T-cell (primary cell): ENCODE data around the gene C20orf173. TPM values are rescaled to one million over a fixed set of nuclear protein-coding genes. Genes with fewer than 3 reads are reported as not detected.

Experiments used
- ATAC-seq, 4 experiments: fragments of 200-7000 bp in 3 of 4; fragments of 150-1000 bp in 1 of 4; cut with Tn5 transposase; replicated peaks in 1 of 4; 1 replicate in 3 of 4; 2 replicates in 1 of 4; pipeline ENCODE4 v1.10.0; 2021; ENCODE audit warnings: moderate library complexity in 3 of 4, mild to moderate bottlenecking in 2 of 4, moderate number of reproducible peaks in 1 of 4
- CTCF ChIA-PET, 2 donors: fragments of 300-600 bp; sonication (Branson Sonifier 250); formaldehyde crosslinking; loops; one replicate each; lab custom pipeline; 2022; ENCODE audit warnings: antibody characterized with exemption in 2 of 2; lab: Charles Lee
- POLR2A ChIA-PET, 2 donors: fragments of 300-600 bp; sonication (Branson Sonifier 250); formaldehyde crosslinking; loops; one replicate each; lab custom pipeline; 2022; ENCODE audit warnings: antibody characterized with exemption in 2 of 2; lab: Charles Lee
- DNase-seq, 35 experiments: peaks; one replicate each; pipeline versions ENCODE4 v3.0.0 to v3.0.0-alpha.2; 2013 to 2023
- H3K27ac ChIP-seq: one replicate; pipeline ENCODE4 v1.5.1; 2013; ENCODE audit warnings: low read length
- H3K27me3 ChIP-seq, 2 experiments: replicated peaks in 1 of 2; 1 replicate in 1 of 2; 2 replicates in 1 of 2; pipeline versions ENCODE4 v1.6.1 to v1.7.0; 2013; ENCODE audit warnings: low read length in 1 of 2, mixed read lengths in 1 of 2; ENCODE audit not compliant: control insufficient read depth in 2 of 2, insufficient read depth in 2 of 2; ENCODE audit errors: extremely low read depth in 1 of 2
- H3K36me3 ChIP-seq, 2 donors: 1 replicate in 1 of 2; 2 replicates in 1 of 2; pipeline versions ENCODE4 v1.6.1 to v1.7.0; 2013; ENCODE audit warnings: low read length in 1 of 2; ENCODE audit not compliant: control insufficient read depth in 2 of 2, insufficient read depth in 1 of 2; ENCODE audit errors: extremely low read depth in 1 of 2
- H3K4me1 ChIP-seq, 2 experiments: 1 replicate in 1 of 2; 2 replicates in 1 of 2; pipeline versions ENCODE4 v1.6.1 to v1.7.0; 2013; ENCODE audit warnings: low read length in 2 of 2, mixed read lengths in 1 of 2; ENCODE audit not compliant: insufficient read depth in 2 of 2, control insufficient read depth in 1 of 2; ENCODE audit errors: extremely low read depth in 1 of 2
- H3K4me3 ChIP-seq, 2 donors: 1 replicate in 1 of 2; 2 replicates in 1 of 2; pipeline versions ENCODE4 v1.5.1 to v1.7.0; 2013; ENCODE audit warnings: mild to moderate bottlenecking in 2 of 2, low read length in 1 of 2, moderate library complexity in 1 of 2; ENCODE audit not compliant: control insufficient read depth in 1 of 2; ENCODE audit errors: extremely low read depth in 1 of 2
- H3K9me3 ChIP-seq: 2 replicates; pipeline ENCODE4 v1.7.0; 2013
- H3K27ac Mint-ChIP-seq, 2 donors: one replicate each; pipeline ENCODE4 v1.8.0; 2020 to 2021; ENCODE audit warnings: mild to moderate bottlenecking in 2 of 2, mixed read lengths in 2 of 2
- H3K27me3 Mint-ChIP-seq, 2 donors: one replicate each; pipeline ENCODE4 v1.8.0; 2021 to 2022; ENCODE audit warnings: mixed read lengths in 2 of 2
- H3K36me3 Mint-ChIP-seq: one replicate; pipeline ENCODE4 v1.8.0; 2021; ENCODE audit warnings: mixed read lengths
- H3K4me1 Mint-ChIP-seq, 3 donors: one replicate each; pipeline ENCODE4 v1.8.0; 2020 to 2022; ENCODE audit warnings: mixed read lengths in 3 of 3, mild to moderate bottlenecking in 1 of 3
- H3K4me3 Mint-ChIP-seq, 3 donors: one replicate each; pipeline ENCODE4 v1.8.0; 2020 to 2022; ENCODE audit warnings: mild to moderate bottlenecking in 3 of 3, mixed read lengths in 3 of 3, moderate library complexity in 3 of 3
- H3K9me3 Mint-ChIP-seq, 3 donors: one replicate each; pipeline ENCODE4 v1.8.0; 2020 to 2022; ENCODE audit warnings: mixed read lengths in 3 of 3
- WGBS: methylation state at CpG from one replicate; pipeline ENCODE4 v1.1.5; 2013; ENCODE audit warnings: missing lambda C conversion rate; ENCODE audit not compliant: insufficient coverage; 5-methylcytosine and 5-hydroxymethylcytosine counted together
- total RNA-seq, 35 experiments: library from RNA in 6 of 35; stranded (reverse) in 6 of 35; fragments of 120-200 nt in 1 of 35; gene quantifications; one replicate each; pipeline versions ENCODE4 v1.2.1 to v1.2.4 and lab custom pipeline; 2013 to 2026

C20orf173 gene
- total RNA-seq, 5 donors from 2014 or later (not counting 1 experiment from before 2014, with no cell fraction given) = not detected

- Histone ChIP-seq H3K27ac (peak overlapping the region; percentile 84), H3K36me3 (peaks cover 14 to 48% of the 10 kb centered on the region in 2 donors), H3K4me1 (peaks cover 17 to 50% of the 10 kb centered on the region in 2 experiments), H3K9me3 (no peaks in the 10 kb centered on the region), H3K27me3 (no peaks in the 10 kb centered on the region), H3K4me3 (peak overlapping the region; percentile 77 to 81)
- H3K4me1 Mint-ChIP-seq = peaks cover 63 to 76% (median 70%) of the 10 kb centered on the region in 3 donors
- ATAC-seq = no peak
- ChIA-PET CTCF (no interaction called here), POLR2A (interaction anchor here in 1 of 2 donors (0.5 to 0.7 kb wide), 3 partner anchors 23 to 1152 kb away, joined by 3 to 6 read pairs (median 4); no protein-coding TSS in a partner anchor)
- DNase-seq = no peak
- 100% methylated on average over 3 of the region's 6 CpGs for WGBS
- H3K27me3 Mint-ChIP-seq = no peaks in the 10 kb centered on the region
- H3K9me3 Mint-ChIP-seq = no peaks in the 10 kb centered on the region
- H3K27ac Mint-ChIP-seq = peak overlapping the region; percentile 99
- H3K4me3 Mint-ChIP-seq = peak overlapping the region; percentile 96 to 99 (median 96)
- H3K36me3 Mint-ChIP-seq = peaks cover 57% of the 10 kb centered on the region
Measured at GRCh38 chr20:35492352-35492751, 37.1 kb downstream of the C20orf173 start.

- Histone ChIP-seq H3K4me1 (peaks cover 17 to 53% of the 10 kb centered on the region in 2 experiments), H3K27ac (peak overlapping the region; percentile 84), H3K27me3 (no peaks in the 10 kb centered on the region), H3K9me3 (no peaks in the 10 kb centered on the region), H3K36me3 (peaks cover 13 to 45% of the 10 kb centered on the region in 2 donors), H3K4me3 (peak overlapping the region; percentile 77 to 81)
- 93% methylated on average over 3 of the region's 5 CpGs for WGBS
- H3K4me1 Mint-ChIP-seq = peaks cover 65 to 81% (median 72%) of the 10 kb centered on the region in 3 donors
- peak overlapping the region; percentile 96 to 99 (median 96) for H3K4me3 Mint-ChIP-seq
- H3K9me3 Mint-ChIP-seq = no peaks in the 10 kb centered on the region
- ATAC-seq = no peak
- DNase-seq = no peak
- H3K27ac Mint-ChIP-seq = peak overlapping the region; percentile 99
- H3K36me3 Mint-ChIP-seq = peaks cover 54% of the 10 kb centered on the region
- CTCF ChIA-PET = interaction anchor here in 1 of 2 donors (1.1 kb wide), 1 partner anchor 462 kb away, joined by 3 read pairs; the partner anchor contains the start of gene SCAND1
- no peaks in the 10 kb centered on the region for H3K27me3 Mint-ChIP-seq
- POLR2A ChIA-PET = interaction anchor here (0.5 to 1.3 kb wide), 6 partner anchors 11 to 1153 kb away, joined by 3 to 14 read pairs (median 4); partner anchors contain the start of gene RBM39 (in 1 of the 2)
Measured at GRCh38 chr20:35491823-35492222, 37.6 kb downstream of the C20orf173 start.

DNA sequence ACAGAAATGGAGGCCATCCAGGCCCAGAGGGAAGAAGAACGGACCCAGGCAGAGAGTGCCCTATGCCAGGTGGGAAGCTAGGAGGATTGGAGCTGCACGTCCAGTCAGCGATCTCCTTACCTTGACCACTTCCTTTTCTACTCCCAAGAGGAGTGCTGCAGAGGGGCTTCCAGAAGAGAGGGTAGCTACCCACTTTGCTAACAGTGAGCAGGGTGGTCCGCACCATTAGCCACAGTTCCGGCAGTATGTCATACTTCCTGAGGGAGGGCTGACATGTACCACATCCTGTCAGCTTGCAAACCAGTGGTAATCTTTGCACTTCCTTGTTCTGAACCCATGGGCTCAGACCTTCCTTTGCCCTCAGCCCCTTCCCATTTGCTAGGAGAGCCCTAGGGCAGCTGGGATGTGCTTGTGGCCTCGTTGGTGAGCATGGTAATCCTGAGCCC, 38.7 kb downstream of the C20orf173 start:
- ChIA-PET CTCF (interaction anchor here in 1 of 2 donors (0.6 to 1.1 kb wide), 8 partner anchors 29 to 463 kb away, joined by 3 to 4 read pairs (median 3); partner anchors contain the start of genes CEP250 and SCAND1), POLR2A (interaction anchor here (0.5 to 1.3 kb wide), 5 partner anchors 9 to 360 kb away, joined by 3 to 7 read pairs (median 4); partner anchors contain the start of genes CEP250 (in 1 of the 2) and RBM39 (in 1 of the 2))
- ATAC-seq (peak; percentile 99 to 100 (median 100)), DNase-seq (peak; percentile 37 to 81 (median 56))
- Histone ChIP-seq H3K4me3 (peak overlapping the region; percentile 77 to 81), H3K27ac (peak overlapping the region; percentile 84), H3K9me3 (no peaks in the 10 kb centered on the region), H3K27me3 (no peaks in the 10 kb centered on the region), H3K4me1 (peaks cover 17 to 54% of the 10 kb centered on the region in 2 experiments), H3K36me3 (peaks cover 9 to 37% of the 10 kb centered on the region in 2 donors)
- Mint-ChIP-seq H3K27ac (peak overlapping the region; percentile 99), H3K9me3 (no peaks in the 10 kb centered on the region), H3K36me3 (peaks cover 44% of the 10 kb centered on the region), H3K27me3 (no peaks in the 10 kb centered on the region), H3K4me1 (peaks cover 67 to 79% (median 74%) of the 10 kb centered on the region in 3 donors), H3K4me3 (peak overlapping the region; percentile 96 to 99 (median 96))
- WGBS = 0% methylated on average over 2 of the region's 6 CpGs

GRCh38 chr20:35489717-35490116, 39.7 kb downstream of the C20orf173 start:
- Histone ChIP-seq H3K4me3 (peak overlapping the region; percentile 77 to 81), H3K9me3 (no peaks in the 10 kb centered on the region), H3K36me3 (peaks cover 6 to 27% of the 10 kb centered on the region in 2 donors), H3K4me1 (peaks cover 17 to 61% of the 10 kb centered on the region in 2 experiments), H3K27me3 (no peaks in the 10 kb centered on the region), H3K27ac (no peak overlapping the region)
- Mint-ChIP-seq H3K36me3 (peaks cover 33% of the 10 kb centered on the region), H3K27me3 (no peaks in the 10 kb centered on the region), H3K4me3 (peak overlapping the region; percentile 96 to 99 (median 96)), H3K27ac (peak overlapping the region; percentile 64 to 74), H3K4me1 (peaks cover 59 to 68% (median 68%) of the 10 kb centered on the region in 3 donors), H3K9me3 (no peaks in the 10 kb centered on the region)
- WGBS = 43% methylated on average over 4 of the region's 5 CpGs
- POLR2A ChIA-PET = interaction anchor here in 1 of 2 donors (0.6 kb wide), 1 partner anchor 252 kb away, joined by 4 read pairs; the partner anchor contains the start of gene RBM39
- ATAC-seq (no peak), DNase-seq (peak in 7 of 35 experiments; percentile 5 to 24 (median 10))
- CTCF ChIA-PET = interaction anchor here in 1 of 2 donors (0.7 kb wide), 1 partner anchor 30 kb away, joined by 5 read pairs; no protein-coding TSS in a partner anchor

DNA sequence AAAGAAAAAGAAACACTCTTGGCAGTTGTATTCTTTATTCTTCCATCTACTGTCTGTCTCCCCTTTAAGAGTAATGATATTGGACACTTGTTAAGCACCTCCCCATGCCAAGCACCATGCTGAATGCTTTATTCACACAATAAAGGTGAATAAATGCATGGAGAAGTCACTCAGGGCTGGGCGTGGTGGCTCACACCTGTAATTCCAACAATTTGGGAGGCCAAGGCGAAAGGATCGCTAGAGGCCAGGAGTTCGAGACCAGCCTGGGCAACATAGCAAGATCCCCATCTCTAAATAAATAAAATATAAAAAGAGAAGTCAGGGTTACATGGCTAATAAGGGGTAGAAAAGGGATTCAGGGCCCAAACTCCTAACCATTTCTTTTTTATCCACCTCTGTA, 42.0 kb downstream of the C20orf173 start:
- ChIA-PET POLR2A (no interaction called here), CTCF (no interaction called here)
- H3K4me1 Mint-ChIP-seq = peaks cover 51 to 67% (median 55%) of the 10 kb centered on the region in 3 donors
- H3K27ac Mint-ChIP-seq = peak overlapping the region; percentile 31 to 51
- peaks cover 31% of the 10 kb centered on the region for H3K36me3 Mint-ChIP-seq
- WGBS = no CpG with 5 or more reads among the region's 4 CpGs
- H3K27me3 ChIP-seq = no peaks in the 10 kb centered on the region
- peaks cover 16 to 46% of the 10 kb centered on the region in 2 experiments for H3K4me1 ChIP-seq
- H3K9me3 ChIP-seq = no peaks in the 10 kb centered on the region
- peaks cover 3 to 13% of the 10 kb centered on the region in 2 donors for H3K36me3 ChIP-seq
- no peak for ATAC-seq
- H3K4me3 ChIP-seq = no peak overlapping the region
- no peaks in the 10 kb centered on the region for H3K27me3 Mint-ChIP-seq
- H3K4me3 Mint-ChIP-seq = no peak overlapping the region
- H3K9me3 Mint-ChIP-seq = no peaks in the 10 kb centered on the region
- H3K27ac ChIP-seq = no peak overlapping the region
- DNase-seq = no peak

GRCh38 chr20:35479798-35480197, 49.7 kb downstream of the C20orf173 start:
- Histone ChIP-seq H3K9me3 (no peaks in the 10 kb centered on the region), H3K4me1 (no peaks in the 10 kb centered on the region), H3K36me3 (peaks cover 3 to 53% of the 10 kb centered on the region in 2 donors), H3K27me3 (no peaks in the 10 kb centered on the region), H3K4me3 (no peak overlapping the region), H3K27ac (no peak overlapping the region)
- Mint-ChIP-seq H3K27me3 (no peaks in the 10 kb centered on the region), H3K36me3 (peaks cover 31% of the 10 kb centered on the region), H3K27ac (no peak overlapping the region), H3K9me3 (no peaks in the 10 kb centered on the region), H3K4me1 (peaks cover 3 to 23% (median 9%) of the 10 kb centered on the region in 3 donors), H3K4me3 (no peak overlapping the region)
- DNase-seq (no peak), ATAC-seq (no peak)
- ChIA-PET CTCF (no interaction called here), POLR2A (no interaction called here)
- WGBS = 97% methylated on average over 5 of the region's 5 CpGs
